H9 (cell line): ENCODE results near the gene UBR2. TPM values are rescaled to one million over a fixed set of nuclear protein-coding genes. Genes with fewer than 3 reads are reported as not detected.

Experiments used
- DNase-seq: peaks from one replicate; pipeline ENCODE4 v3.0.0-alpha.2; 2017
- H2AFZ ChIP-seq: one replicate; pipeline ENCODE4 v1.6.1; 2013; ENCODE audit warnings: mild to moderate bottlenecking, low read length, control low read depth, moderate library complexity
- H2AK5ac ChIP-seq: 2 replicates; pipeline ENCODE4 v1.6.1; 2013; ENCODE audit warnings: low read length, control low read depth, mixed read lengths; ENCODE audit not compliant: insufficient read length
- H2BK120ac ChIP-seq: one replicate; pipeline ENCODE4 v1.6.1; 2013; ENCODE audit warnings: low read depth, mild to moderate bottlenecking, low read length, control low read depth, inconsistent platforms; ENCODE audit not compliant: poor library complexity, severe bottlenecking
- H2BK12ac ChIP-seq: 2 replicates; pipeline ENCODE4 v1.6.1; 2013; ENCODE audit warnings: low read length, control low read depth, mixed read lengths, low read depth; ENCODE audit not compliant: insufficient read length
- H2BK15ac ChIP-seq: 2 replicates; pipeline ENCODE4 v1.6.1; 2013; ENCODE audit warnings: low read depth, low read length, control low read depth
- H2BK20ac ChIP-seq: one replicate; pipeline ENCODE4 v1.6.1; 2013; ENCODE audit warnings: low read depth, mild to moderate bottlenecking, low read length, control low read depth, inconsistent platforms; ENCODE audit not compliant: poor library complexity, severe bottlenecking
- H2BK5ac ChIP-seq: 2 replicates; pipeline ENCODE4 v1.6.1; 2013; ENCODE audit warnings: low read length, control low read depth, mixed read lengths; ENCODE audit not compliant: insufficient read length
- H3K14ac ChIP-seq: 2 replicates; pipeline ENCODE4 v1.6.1; 2013; ENCODE audit warnings: low read length, control low read depth; ENCODE audit not compliant: insufficient read depth
- H3K18ac ChIP-seq: 2 replicates; pipeline ENCODE4 v1.6.1; 2013; ENCODE audit warnings: low read depth, mild to moderate bottlenecking, mixed read lengths, low read length, control low read depth; ENCODE audit not compliant: insufficient read length
- H3K23ac ChIP-seq: 2 replicates; pipeline ENCODE4 v1.6.1; 2013; ENCODE audit warnings: low read length, control low read depth, mixed read lengths, low read depth; ENCODE audit not compliant: insufficient read length
- H3K23me2 ChIP-seq: 2 replicates; pipeline ENCODE4 v1.6.1; 2013; ENCODE audit warnings: low read depth, mild to moderate bottlenecking, mixed read lengths, low read length, control low read depth; ENCODE audit not compliant: insufficient read length, poor library complexity, severe bottlenecking
- H3K27ac ChIP-seq: 2 replicates; pipeline ENCODE4 v1.5.1; 2013; ENCODE audit warnings: low read length, control low read depth, mixed read lengths, low read depth; ENCODE audit not compliant: insufficient read length
- H3K27me3 ChIP-seq: 2 replicates; pipeline ENCODE4 v1.6.1; 2013; ENCODE audit warnings: low read length, control low read depth, inconsistent platforms; ENCODE audit not compliant: insufficient read depth
- H3K4ac ChIP-seq: 2 replicates; pipeline ENCODE4 v1.6.1; 2013; ENCODE audit warnings: low read depth, mild to moderate bottlenecking, control low read depth, inconsistent platforms, low read length, moderate library complexity
- H3K4me1 ChIP-seq: 2 replicates; pipeline ENCODE4 v1.6.1; 2013; ENCODE audit warnings: low read length, control low read depth, inconsistent platforms; ENCODE audit not compliant: insufficient read depth
- H3K4me2 ChIP-seq: 2 replicates; pipeline ENCODE4 v1.6.1; 2013; ENCODE audit warnings: low read length, control low read depth, mixed read lengths; ENCODE audit not compliant: insufficient read length, insufficient read depth
- H3K56ac ChIP-seq: 2 replicates; pipeline ENCODE4 v1.6.1; 2013; ENCODE audit warnings: low read depth, mild to moderate bottlenecking, mixed read lengths, low read length, control low read depth; ENCODE audit not compliant: insufficient read length
- H3K79me1 ChIP-seq: 2 replicates; pipeline ENCODE4 v1.6.1; 2013; ENCODE audit warnings: low read depth, mild to moderate bottlenecking, moderate library complexity, low read length, control low read depth, inconsistent platforms; ENCODE audit not compliant: insufficient read depth, poor library complexity, severe bottlenecking
- H3K79me2 ChIP-seq: 2 replicates; pipeline ENCODE4 v1.6.1; 2013; ENCODE audit warnings: low read length, control low read depth, inconsistent platforms; ENCODE audit not compliant: insufficient read depth
- H3K9ac ChIP-seq: 2 replicates; pipeline ENCODE4 v1.6.1; 2013; ENCODE audit warnings: low read length, control low read depth, mixed read lengths; ENCODE audit not compliant: insufficient read length; ENCODE audit errors: extremely low read depth
- H3K9me3 ChIP-seq: one replicate; pipeline ENCODE4 v1.6.1; 2013; ENCODE audit warnings: low read depth, low read length, inconsistent platforms; ENCODE audit not compliant: control insufficient read depth
- H3T11ph ChIP-seq: one replicate; pipeline ENCODE4 v1.6.1; 2013; ENCODE audit warnings: mild to moderate bottlenecking, low read length, control low read depth, inconsistent platforms
- H4K20me1 ChIP-seq: one replicate; pipeline ENCODE4 v1.6.1; 2013; ENCODE audit not compliant: control insufficient read depth, insufficient read length, insufficient read depth
- H4K5ac ChIP-seq: 2 replicates; pipeline ENCODE4 v1.6.1; 2013; ENCODE audit warnings: low read depth, mild to moderate bottlenecking, mixed read lengths, low read length, control low read depth; ENCODE audit not compliant: insufficient read length
- H4K8ac ChIP-seq: replicated peaks from 2 replicates; pipeline ENCODE4 v1.6.1; 2013; ENCODE audit warnings: low read length, control low read depth, mixed read lengths, low read depth; ENCODE audit not compliant: insufficient read length
- H4K91ac ChIP-seq: 2 replicates; pipeline ENCODE4 v1.6.1; 2013; ENCODE audit warnings: low read depth, mild to moderate bottlenecking, moderate library complexity, mixed read lengths, low read length, control low read depth; ENCODE audit not compliant: insufficient read length
- H3K27ac Mint-ChIP-seq, 3 experiments: 2 replicates in 2 of 3; 3 replicates in 1 of 3; pipeline ENCODE4 v1.8.0; 2020 to 2021; ENCODE audit warnings: mixed read lengths in 3 of 3, mild to moderate bottlenecking in 1 of 3, moderate library complexity in 1 of 3
- H3K27me3 Mint-ChIP-seq: 2 replicates; pipeline ENCODE4 v1.8.0; 2021; ENCODE audit warnings: low read depth, mild to moderate bottlenecking, moderate library complexity, mixed read lengths
- H3K36me3 Mint-ChIP-seq, 3 experiments: 2 replicates in 2 of 3; 3 replicates in 1 of 3; pipeline ENCODE4 v1.8.0; 2020 to 2021; ENCODE audit warnings: low read depth in 3 of 3, mixed read lengths in 3 of 3; ENCODE audit not compliant: insufficient read depth in 1 of 3
- H3K4me1 Mint-ChIP-seq, 2 experiments: 2 replicates each; pipeline ENCODE4 v1.8.0; 2020; ENCODE audit warnings: mixed read lengths in 2 of 2
- H3K4me3 Mint-ChIP-seq, 2 experiments: 2 replicates in 1 of 2; 3 replicates in 1 of 2; pipeline ENCODE4 v1.8.0; 2020 to 2021; ENCODE audit warnings: mild to moderate bottlenecking in 2 of 2, mixed read lengths in 2 of 2, moderate library complexity in 1 of 2
- H3K9me3 Mint-ChIP-seq, 2 experiments: 2 replicates in 1 of 2; 3 replicates in 1 of 2; pipeline ENCODE4 v1.8.0; 2020; ENCODE audit warnings: mild to moderate bottlenecking in 2 of 2, mixed read lengths in 2 of 2, moderate library complexity in 1 of 2
- CTCF ChIP-seq: fragments of 200-600 bp; sonication (generic); conservative IDR thresholded peaks from 3 replicates; pipeline ENCODE4 v1.8.0; 2021; ENCODE audit warnings: antibody characterized with exemption, mild to moderate bottlenecking
- WGBS: extraction: QIAGEN DNeasy Blood & Tissue Kit; methylation state at CpG from one replicate; pipeline ENCODE4 v1.1.7; 2013; ENCODE audit warnings: missing lambda C conversion rate, low lambda C conversion rate, mixed read lengths; ENCODE audit not compliant: insufficient read length; ENCODE audit errors: extremely low coverage; 5-methylcytosine and 5-hydroxymethylcytosine counted together
- total RNA-seq: library from RNA; stranded (reverse); gene quantifications from 2 replicates; pipeline ENCODE4 v1.2.1, GENCODE V29; 2021

Gene UBR2
- total RNA-seq, 1 experiment from 2014 or later: 18.7 TPM

- H3T11ph ChIP-seq: no peak overlapping the region
- no peak overlapping the region for H3K18ac ChIP-seq
- no peak overlapping the region for H3K4ac ChIP-seq
- H3K4me1 Mint-ChIP-seq: peaks cover 3% of the 10 kb centered on the region in 2 experiments; a peak in 3 of 4 replicates
- no peak overlapping the region for H3K23ac ChIP-seq
- H3K56ac ChIP-seq: no peak overlapping the region
- H3K27me3 Mint-ChIP-seq: peaks cover 2% of the 10 kb centered on the region
- no peaks in the 10 kb centered on the region for H3K9me3 ChIP-seq
- H3K9me3 Mint-ChIP-seq: no peaks in the 10 kb centered on the region; a peak in 1 of 5 replicates
- WGBS: no CpG with 5 or more reads among the region's 52 CpGs
- H3K79me2 ChIP-seq: no peaks in the 10 kb centered on the region
- no peak overlapping the region for H4K8ac ChIP-seq
- peak; percentile 34 for DNase-seq
- H3K14ac ChIP-seq: no peak overlapping the region
- no peaks in the 10 kb centered on the region for H3K4me1 ChIP-seq
- H2BK120ac ChIP-seq: no peak overlapping the region
- H4K20me1 ChIP-seq: no peaks in the 10 kb centered on the region
- H3K23me2 ChIP-seq: no peaks in the 10 kb centered on the region
- no peak overlapping the region for H3K27ac ChIP-seq
- H3K27me3 ChIP-seq: no peaks in the 10 kb centered on the region
- no peak overlapping the region for H4K91ac ChIP-seq
- H2BK5ac ChIP-seq: no peak overlapping the region
- H3K27ac Mint-ChIP-seq: no peak overlapping the region; a peak in 1 of 7 replicates
- H4K5ac ChIP-seq: no peak overlapping the region
- TF ChIP-seq CTCF: no peak
- H2BK20ac ChIP-seq: no peak overlapping the region
- no peaks in the 10 kb centered on the region for H3K36me3 Mint-ChIP-seq
- no peak overlapping the region for H2AFZ ChIP-seq
- no peak overlapping the region for H3K4me3 Mint-ChIP-seq
- no peak overlapping the region for H3K4me2 ChIP-seq
- H2BK15ac ChIP-seq: no peak overlapping the region
- no peak overlapping the region for H2AK5ac ChIP-seq
- H3K79me1 ChIP-seq: no peaks in the 10 kb centered on the region
- H3K9ac ChIP-seq: no peak overlapping the region
- H2BK12ac ChIP-seq: no peak overlapping the region
Measured at GRCh38 chr6:42727087-42727611, 163.3 kb downstream of the UBR2 start.
